ENCODE data around the gene DIAPH2.
"Not testable (repeated sequence)": the region's sequence is repeated elsewhere in the genome, so short reads cannot be mapped to it uniquely, and the experiment has no call there.

The DIAPH2 gene

GRCh38 chrX:96684339-96685209 is at the start of gene DIAPH2:
Gene DIAPH2, plus strand, starts transcription at chrX:96684842.
- peak; percentile 42 for DNase-seq

DNA sequence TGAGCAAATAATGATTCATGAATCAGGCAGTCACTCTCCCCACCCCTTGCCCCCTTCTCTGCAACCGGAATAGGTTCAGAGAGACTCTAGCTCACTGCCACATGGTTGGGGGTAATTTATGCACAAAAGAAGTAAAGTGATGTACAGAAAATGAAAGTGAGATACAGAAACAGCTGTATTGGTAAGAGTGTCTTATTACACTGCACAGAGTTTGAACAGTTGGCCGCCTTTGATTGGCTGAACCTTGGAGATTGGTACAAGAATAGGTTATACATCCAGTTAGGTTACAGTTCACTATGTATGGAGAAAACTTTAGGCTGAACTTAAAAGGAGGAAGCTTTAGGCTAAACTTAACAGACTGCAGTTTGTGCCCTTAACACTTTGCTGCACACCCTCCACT is 34.6 kb upstream of the DIAPH2 start:
- no peak for DNase-seq

GRCh38 chrX:96655947-96656623 is 28.6 kb upstream of the DIAPH2 start:
- DNase-seq = no peak

DNA sequence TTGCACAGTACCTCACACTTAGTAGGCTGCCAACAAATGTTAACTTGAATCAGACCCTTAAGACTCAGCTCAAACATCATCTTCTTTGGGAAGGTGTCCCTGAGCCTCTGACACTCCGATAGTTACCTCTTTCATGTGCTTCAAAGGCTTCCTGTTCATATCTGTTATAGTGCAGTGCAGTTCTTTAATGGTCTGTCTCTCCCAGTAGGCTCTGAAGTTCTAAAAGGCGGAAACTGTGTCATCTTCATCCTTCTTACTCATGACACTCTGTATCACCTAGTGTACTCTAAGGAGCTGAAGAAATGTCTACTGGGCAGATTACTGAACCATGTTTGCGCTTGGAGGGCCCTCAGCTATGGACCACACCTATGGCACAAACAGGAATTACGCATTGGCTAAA is 2.1 kb upstream of the DIAPH2 start:
- DNase-seq = no peak

- DNase-seq = peak; percentile 32
Observed at GRCh38 chrX:96683997-96684338, 674 bp upstream of the DIAPH2 start.

- no peak for DNase-seq
Observed at GRCh38 chrX:96685210-96686099, 813 bp downstream of the DIAPH2 start.

GRCh38 chrX:96687776-96688175 is 3.1 kb downstream of the DIAPH2 start:
- DNase-seq = no peak

GRCh38 chrX:96688789-96689188 is 4.1 kb downstream of the DIAPH2 start:
- DNase-seq = no peak

DNA sequence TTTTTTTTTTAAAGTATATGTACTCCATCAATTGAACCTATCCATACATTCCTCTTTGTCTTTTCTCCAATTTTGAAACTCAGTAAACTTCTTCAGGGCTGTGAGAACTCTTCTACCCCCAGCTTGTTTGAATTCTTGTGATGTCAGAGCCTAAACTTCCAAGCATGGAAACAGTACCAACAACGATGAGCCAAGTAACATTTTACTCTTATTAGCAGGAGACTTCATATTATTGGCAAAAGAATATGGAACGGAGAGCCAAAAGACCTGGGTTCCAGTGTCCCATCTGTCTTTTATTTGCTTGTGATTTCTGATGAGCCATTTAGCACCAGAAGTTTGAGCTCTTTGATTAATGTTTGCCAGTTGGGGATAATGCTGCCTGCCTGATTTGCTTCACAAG is 5.3 kb downstream of the DIAPH2 start:
- DNase-seq = no peak

DNA sequence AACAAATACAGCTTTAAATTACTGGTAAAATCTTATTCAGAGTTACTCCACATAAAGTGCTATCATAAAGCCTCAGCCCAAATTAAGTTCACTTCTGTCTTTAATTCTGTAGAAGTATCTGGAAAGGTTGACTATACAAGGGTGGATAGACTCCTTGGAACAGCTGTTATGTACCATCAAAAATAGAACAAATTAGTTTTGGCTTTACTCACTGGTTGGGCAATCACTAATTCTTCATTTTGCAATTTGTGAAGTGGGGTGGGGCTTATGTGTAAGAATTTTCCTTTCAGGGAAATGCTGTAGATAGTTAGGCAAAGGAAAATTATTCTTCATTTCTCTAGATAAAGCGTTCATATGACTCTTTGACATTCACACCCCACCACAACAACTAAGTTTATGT is 7.8 kb downstream of the DIAPH2 start:
- no peak for DNase-seq

- DNase-seq = no peak
Observed at GRCh38 chrX:96692890-96693289, 8.2 kb downstream of the DIAPH2 start.

DNA sequence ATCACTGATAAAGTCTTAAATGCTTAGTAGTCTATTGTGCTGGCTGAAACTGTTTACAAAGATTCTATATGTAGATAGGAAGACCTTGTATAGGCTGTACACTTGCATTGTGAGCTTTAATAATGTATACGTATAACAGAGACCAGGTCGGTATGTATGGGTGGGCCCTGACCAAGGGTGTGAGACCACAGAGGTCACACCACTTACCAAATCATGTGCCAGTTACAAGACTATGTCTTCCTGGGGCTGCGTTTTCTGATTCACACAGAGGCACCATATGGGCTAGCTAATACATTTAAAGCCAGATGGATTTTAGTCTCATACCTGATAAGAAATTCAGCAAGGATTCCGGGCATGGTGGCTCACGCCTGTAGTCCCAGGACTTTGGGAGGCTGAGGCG is 8.8 kb downstream of the DIAPH2 start:
- no peak for DNase-seq

- no peak for DNase-seq
Observed at GRCh38 chrX:96696462-96696861, 11.8 kb downstream of the DIAPH2 start.

- DNase-seq = no peak
Observed at GRCh38 chrX:96700625-96701024, 16.0 kb downstream of the DIAPH2 start.

DNA sequence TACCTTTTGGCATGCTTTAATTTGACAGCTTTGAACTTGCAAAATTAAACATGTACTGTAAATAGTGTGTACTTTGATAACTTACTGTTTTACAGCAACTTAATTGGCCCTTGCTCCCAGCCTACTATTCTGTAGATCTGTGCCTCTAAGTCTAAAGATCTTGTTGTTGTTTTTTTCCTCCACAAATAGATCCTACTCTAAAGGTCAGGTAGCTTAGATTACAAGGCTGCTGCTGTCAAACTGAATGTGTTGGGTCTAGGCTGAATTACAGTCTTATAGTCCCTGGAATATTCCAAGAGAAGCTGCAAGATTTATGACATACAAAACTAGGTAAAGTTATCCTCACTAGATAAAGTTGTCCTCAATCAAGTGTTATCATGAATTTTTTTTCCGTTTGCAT is 18.7 kb downstream of the DIAPH2 start:
- no peak for DNase-seq

GRCh38 chrX:96703816-96704215 is 19.2 kb downstream of the DIAPH2 start:
- no peak for DNase-seq

DNA sequence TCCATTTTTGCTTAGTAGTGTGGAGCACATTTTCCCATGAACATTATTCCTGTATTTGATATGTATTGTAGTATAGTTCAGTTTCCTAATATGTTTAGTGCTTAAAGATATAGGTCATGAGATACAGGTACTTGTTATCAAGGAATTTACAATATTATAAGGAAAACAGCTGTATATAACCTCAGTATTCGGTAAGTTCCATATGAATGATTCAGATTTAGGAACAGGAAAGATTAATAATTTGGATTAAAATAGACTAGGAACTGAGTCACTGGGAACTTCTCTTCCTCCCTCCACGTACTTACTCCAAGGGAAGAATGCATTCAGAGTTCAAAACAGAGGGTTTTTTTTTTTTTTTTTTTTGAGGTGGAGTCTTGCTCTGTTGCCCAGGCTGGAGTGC is 20.0 kb downstream of the DIAPH2 start:
- DNase-seq = no peak

DNA sequence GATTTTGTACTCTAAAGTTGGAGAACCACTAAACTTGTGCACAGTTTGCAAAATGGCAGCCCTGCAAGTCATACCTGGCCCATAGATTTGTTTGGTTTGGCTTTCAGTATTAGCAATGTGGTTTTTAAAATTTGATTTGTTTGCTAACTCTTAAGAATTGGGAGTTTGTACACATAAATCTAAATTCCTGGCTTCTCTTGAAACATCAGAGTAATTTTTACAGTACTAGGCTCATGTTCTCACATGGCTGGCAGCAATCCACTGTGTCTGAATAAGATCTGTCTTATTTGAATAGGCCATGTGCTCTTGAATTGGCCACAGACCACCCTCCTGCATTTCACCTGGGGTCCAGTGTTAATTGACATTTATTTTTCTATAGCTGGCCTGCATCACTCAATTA is 21.3 kb downstream of the DIAPH2 start:
- no peak for DNase-seq

DNA sequence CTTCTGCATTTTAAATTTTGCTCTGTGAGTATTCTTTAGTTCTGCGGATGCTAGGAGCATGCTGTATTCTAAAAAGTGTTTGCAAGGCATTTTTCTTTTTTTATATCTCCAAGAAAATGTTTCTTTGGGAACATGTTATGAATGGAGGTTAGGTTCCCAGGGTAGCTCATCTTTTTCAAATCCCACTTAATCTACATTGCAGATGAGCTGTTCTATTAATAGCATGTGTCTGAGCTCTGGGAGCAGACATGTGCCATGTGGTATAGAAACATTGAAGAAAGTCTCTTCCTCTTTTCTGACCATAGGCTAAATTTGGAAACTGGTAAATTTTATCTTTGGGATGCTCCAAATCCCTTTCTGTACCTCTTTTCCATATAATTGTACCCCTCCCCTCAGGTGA is 23.2 kb downstream of the DIAPH2 start:
- DNase-seq = no peak

GRCh38 chrX:96710031-96710430 is 25.4 kb downstream of the DIAPH2 start:
- no peak for DNase-seq

DNA sequence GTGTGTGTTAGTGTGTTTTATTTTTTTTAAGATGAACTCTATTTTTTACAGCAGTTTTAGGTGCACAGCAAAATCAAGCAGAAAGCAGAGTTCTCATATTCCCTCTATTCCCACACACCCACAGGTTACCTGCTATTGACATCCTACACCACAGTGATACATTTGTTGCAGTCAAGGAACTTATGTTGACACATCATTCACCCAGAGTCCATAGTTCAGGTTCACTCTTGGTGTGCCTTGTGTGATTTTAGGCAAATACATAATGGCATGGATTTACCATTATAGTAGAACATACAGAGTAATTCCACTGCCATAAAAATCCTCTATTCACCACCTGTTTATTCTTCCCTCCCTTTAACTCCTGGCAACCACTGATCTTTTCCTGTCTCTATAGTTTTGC is 28.7 kb downstream of the DIAPH2 start:
- no peak for DNase-seq

DNA sequence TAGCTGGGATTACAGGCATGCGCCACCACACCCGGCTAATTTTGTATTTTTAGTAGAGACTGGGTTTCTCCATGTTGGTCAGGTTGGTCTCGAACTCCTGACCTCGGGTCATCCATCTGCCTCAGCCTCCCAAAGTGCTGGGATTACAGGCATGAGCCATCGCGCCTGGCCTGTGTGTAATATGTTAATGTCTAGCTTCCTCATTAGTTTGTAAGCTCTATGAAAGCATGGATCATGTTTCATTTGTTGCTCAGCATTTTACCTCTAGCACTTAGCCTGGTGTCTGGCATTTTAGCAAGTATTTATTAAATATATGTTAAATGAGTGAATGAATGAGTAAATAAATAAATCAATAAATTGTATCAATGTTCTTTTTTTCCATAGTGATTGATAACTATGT is 29.8 kb downstream of the DIAPH2 start:
- DNase-seq = not testable (repeated sequence)

- no peak for DNase-seq
Observed at GRCh38 chrX:96715481-96715880, 30.8 kb downstream of the DIAPH2 start.

All from NCI-H524 treated with DMSO at 0.1 percent for 48 hours (cell line).